Fibroblast of gingiva (primary cell): Measurements from ENCODE around the gene MDFIC.
A peak's percentile ranks its signal among the peaks of the same experiment; 100 is the strongest.

Experiments
- DNase-seq: peaks from one replicate; pipeline ENCODE4 v3.0.0-alpha.2; 2011; ENCODE audit warnings: low read depth

Gene MDFIC

DNA sequence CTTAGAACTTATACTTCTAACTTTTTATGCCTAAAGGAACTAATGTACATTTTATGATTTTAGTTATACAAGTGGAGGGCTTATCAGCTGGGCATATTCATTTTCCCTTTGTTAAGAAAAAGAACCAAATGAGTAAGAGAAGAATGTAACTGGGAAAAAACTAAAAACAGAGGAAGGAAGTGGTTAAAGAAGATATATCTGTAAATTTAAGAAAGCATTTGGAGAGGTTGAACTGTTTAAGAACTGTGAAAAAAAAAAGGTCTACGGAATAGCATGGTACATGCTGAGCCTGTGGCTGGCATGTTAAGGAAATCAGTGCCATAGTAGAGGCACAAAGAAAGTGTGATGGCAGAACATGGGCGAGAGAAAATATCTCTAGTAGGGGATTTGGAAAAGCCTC is 6.2 kb downstream of the MDFIC start:
- DNase-seq: no peak

DNA sequence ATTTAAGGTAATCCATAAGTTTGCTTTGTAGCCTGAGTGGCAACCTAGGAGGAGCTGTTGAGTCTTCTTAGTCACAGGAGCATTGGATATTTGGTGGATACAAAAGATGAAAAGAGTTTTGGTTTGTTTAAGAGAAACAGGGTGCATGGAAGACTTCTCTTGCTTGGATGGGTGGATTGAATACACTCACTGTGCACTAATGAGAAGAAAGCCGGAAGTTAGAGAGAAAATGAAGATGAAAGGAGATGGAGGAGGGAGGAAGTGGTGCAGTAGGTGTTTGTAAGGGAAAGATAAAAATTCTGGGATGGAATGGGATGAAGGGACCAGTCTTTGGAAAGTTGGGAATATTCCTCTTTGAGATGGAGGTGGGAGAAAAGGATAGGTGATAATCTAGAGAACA is 7.7 kb downstream of the MDFIC start:
- DNase-seq: no peak

GRCh38 chr7:114930107-114930661 is 8.3 kb downstream of the MDFIC start:
- DNase-seq: no peak

DNA sequence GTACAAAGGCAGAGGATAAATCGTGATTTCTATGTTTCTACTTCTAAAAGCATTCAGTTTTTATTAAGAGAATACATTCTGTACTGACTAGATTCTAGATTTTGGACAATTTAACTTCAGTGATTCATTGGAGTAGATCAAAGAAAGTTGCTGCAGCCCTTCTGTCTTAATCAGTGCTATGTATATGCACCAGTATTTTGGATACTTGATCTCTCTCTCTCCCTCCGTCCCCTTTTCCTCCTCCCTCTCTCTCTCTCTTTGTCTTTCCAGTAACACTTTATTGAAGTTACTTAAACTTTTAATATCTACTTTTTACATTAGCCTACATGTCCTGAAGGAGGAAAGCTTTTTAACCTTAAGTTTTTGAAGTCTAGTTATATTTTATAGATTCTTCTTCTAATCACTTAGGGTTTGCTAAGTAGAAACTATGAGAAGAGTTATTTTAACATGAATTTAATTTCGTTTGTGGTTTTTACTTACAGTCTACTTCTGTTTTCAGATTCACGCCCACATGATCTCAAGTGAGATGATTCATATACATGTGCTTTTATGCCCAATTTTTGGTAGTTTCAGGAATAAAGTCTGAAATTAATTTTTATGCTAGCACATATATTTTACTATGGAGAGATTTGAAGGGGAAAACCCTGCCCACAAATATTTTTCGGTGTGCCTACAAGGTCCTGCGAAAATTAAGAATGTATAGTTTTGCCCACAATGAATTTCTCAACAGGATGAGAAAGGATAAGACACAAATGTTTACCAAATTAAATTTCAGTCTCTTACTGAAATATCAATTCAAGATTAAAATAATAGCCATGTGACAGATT is 9.1 kb downstream of the MDFIC start:
- DNase-seq: peak; percentile 39

- DNase-seq: no peak
These were observed 9.7 kb downstream of the MDFIC start for GRCh38 chr7:114931656-114932011.

DNA sequence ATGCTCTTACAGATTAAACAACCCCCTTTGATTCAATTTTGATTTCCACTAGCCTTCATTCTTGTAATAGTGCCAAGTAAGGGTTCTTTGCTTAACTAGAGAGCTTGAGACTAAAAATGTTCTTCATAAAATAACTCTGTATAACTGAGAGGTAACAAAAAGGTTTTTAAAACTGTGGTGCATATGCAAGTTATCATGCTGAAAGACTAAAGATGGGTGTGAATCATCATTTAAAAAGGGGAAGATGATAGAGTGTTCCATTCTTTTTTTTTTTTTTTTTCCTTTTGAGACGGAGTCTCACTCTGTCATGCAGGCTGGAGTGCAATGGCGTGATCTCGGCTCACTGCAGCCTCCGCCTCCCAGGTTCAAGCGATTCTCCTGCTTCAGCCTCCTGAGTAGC is 11.1 kb downstream of the MDFIC start:
- DNase-seq: no peak

- DNase-seq: no peak
These were observed 11.8 kb downstream of the MDFIC start for GRCh38 chr7:114933658-114934057.

- DNase-seq: no peak
These were observed 12.2 kb downstream of the MDFIC start for GRCh38 chr7:114934086-114934485.

DNA sequence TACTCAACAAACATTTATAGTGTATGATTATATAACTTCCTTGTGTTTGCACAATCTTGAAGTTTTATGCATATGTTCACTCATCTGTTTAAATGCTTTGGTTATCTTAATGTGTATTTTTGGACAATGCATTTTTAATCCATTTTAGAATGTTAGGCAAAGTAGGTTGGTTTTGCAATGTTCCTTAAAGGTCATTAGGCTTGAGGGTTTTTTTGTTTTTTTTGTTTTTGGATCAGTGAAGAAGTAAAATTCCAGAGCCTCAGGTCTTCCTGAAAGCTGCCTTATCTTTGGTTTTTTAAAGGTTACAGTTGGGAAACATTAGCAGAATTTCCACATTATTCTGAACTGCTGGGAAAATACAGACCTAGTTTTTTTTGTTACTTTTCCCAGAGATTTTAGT is 12.8 kb downstream of the MDFIC start:
- peak; percentile 46 for DNase-seq

DNA sequence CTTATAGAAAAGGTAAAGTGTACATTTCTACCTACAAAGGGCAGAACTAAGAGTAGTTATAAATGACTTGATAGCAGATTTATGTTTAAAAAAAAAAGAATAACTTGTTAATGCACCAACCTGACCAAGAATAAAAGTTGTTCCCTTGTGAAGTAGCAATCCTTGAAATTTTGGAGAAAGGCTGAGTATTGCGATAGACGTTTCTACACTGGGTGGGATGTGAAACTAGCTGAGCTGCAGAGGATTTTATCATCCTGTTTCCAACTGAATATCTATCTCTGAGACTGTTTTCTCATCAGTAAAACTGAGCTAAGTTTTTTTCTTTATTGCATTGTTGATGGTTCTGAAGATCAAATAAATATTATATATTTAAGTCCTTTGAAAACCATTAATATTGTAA is 14.6 kb downstream of the MDFIC start:
- DNase-seq: no peak

DNA sequence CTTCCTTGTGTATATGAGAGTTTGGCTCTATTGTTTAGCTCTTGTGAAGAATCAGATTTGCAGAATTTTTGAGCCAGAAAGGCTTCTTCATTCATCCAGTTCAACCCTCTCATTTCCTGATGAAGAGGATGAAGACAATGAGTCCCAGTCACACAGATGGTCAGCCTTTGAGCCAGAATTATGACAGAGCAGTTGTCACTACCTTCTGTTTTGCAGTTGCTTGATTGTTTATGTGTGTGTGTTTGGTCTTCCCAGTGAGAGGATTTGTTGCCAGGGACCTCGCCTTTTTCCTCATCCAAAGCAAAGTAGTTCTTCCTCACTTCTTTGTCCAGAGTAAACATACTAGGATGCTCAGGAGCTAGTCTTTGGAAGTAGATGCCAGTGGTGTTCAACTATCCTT is 15.6 kb downstream of the MDFIC start:
- DNase-seq: no peak

DNA sequence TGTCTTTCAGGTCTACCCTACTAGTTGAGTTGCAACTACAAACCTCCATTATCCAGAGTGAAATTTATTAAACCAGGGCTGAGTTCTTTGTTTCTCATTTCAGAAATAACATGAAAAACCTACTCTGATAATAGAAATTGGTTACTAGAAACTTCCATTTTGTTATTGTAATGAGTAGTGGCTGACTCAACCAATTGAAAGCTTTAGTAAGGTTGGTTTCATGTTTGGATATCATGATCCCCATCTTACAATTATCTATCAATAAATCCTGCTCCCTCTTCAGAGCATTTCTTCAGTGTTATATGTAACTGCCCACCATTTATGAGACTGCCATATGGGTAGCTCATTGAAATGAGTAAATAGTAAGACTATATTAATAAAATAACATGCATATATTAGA is 16.9 kb downstream of the MDFIC start:
- no peak for DNase-seq

- DNase-seq: no peak
These were observed 17.7 kb downstream of the MDFIC start for GRCh38 chr7:114939484-114940097.

- peak; percentile 50 for DNase-seq
These were observed 18.3 kb downstream of the MDFIC start for GRCh38 chr7:114940220-114940619.

GRCh38 chr7:114941692-114942091 is 19.8 kb downstream of the MDFIC start:
- DNase-seq: no peak

- no peak for DNase-seq
These were observed 20.7 kb downstream of the MDFIC start for GRCh38 chr7:114942446-114943175.

DNA sequence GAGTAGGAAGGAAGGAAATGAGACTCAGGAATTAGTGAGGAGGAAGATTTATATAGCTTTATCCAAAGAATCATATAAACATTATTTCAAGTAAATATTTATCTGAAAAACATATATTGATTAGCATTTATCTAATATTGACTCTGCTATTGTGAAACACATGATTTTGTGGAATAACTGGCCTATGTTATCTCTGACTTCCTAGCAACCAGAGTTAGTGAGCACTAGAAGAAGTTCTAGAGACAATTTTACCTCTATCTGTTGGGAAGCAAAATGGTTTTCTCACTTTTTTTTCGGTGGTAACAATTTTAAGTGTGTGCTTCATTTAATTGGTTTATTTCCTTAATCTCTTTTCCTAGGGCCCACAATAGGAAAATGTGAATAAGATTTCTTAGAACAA is 21.6 kb downstream of the MDFIC start:
- no peak for DNase-seq

GRCh38 chr7:114943953-114944744 is 22.3 kb downstream of the MDFIC start:
- peak; percentile 78 for DNase-seq

GRCh38 chr7:114944745-114945625 is 23.1 kb downstream of the MDFIC start:
- DNase-seq: peak; percentile 93

- DNase-seq: no peak
These were observed 27.3 kb downstream of the MDFIC start for GRCh38 chr7:114949231-114949630.

DNA sequence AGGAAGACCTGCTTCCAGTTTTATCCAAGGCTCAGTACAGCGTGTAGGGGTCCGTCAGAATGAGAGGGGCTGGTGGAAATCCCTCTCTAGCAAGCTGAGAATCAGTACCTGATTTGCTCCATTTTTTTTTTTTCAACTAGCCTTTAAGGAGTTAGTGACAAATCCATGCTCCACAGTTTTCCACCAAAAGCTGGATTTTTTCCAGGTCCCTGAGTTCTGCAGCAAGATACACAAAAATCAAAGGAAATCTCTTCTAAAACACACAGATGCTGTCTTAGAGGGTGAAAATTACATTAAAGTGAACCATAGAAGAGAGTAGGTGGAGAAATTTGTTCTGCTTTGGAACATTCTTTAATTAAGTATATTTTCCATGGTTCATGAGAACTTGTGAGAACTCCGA is 30.4 kb downstream of the MDFIC start:
- DNase-seq: no peak
